Progenitor cell of endocrine pancreas (in vitro differentiated cells): ENCODE results near the gene CAPN2. TPM values are rescaled to one million over a fixed set of nuclear protein-coding genes. Genes with fewer than 3 reads are reported as not detected.
A peak's percentile ranks its signal among the peaks of the same experiment; 100 is the strongest.
"Not testable (repeated sequence)": the region's sequence is repeated elsewhere in the genome, so short reads cannot be mapped to it uniquely, and the experiment has no call there.

Experiments
- DNase-seq: peaks from one replicate; pipeline ENCODE4 v3.0.0; 2021; ENCODE audit warnings: low spot score; ENCODE audit not compliant: unreplicated experiment
- H3K27ac Mint-ChIP-seq: 2 replicates; pipeline ENCODE4 v1.8.0; 2021; ENCODE audit warnings: mild to moderate bottlenecking, moderate library complexity, mixed read lengths
- H3K27me3 Mint-ChIP-seq: 2 replicates; pipeline ENCODE4 v1.8.0; 2021; ENCODE audit warnings: mixed read lengths
- H3K36me3 Mint-ChIP-seq: 2 replicates; pipeline ENCODE4 v1.8.0; 2022; ENCODE audit warnings: mixed read lengths; ENCODE audit not compliant: insufficient read depth
- H3K4me1 Mint-ChIP-seq: 2 replicates; pipeline ENCODE4 v1.8.0; 2021; ENCODE audit warnings: low read depth, mixed read lengths
- H3K4me3 Mint-ChIP-seq: 2 replicates; pipeline ENCODE4 v1.8.0; 2021; ENCODE audit warnings: low read depth, mild to moderate bottlenecking, moderate library complexity, mixed read lengths
- H3K9me3 Mint-ChIP-seq: 2 replicates; pipeline ENCODE4 v1.8.0; 2021; ENCODE audit warnings: low read depth, mixed read lengths
- CTCF ChIP-seq: fragments of 200-600 bp; sonication (generic); IDR thresholded peaks from one replicate; pipeline ENCODE4 v1.5.0; 2021; ENCODE audit warnings: antibody characterized with exemption, mild to moderate bottlenecking; ENCODE audit not compliant: unreplicated experiment
- total RNA-seq: library from RNA; stranded (reverse); gene quantifications from 2 replicates; pipeline ENCODE4 v1.2.1, GENCODE V29; 2021

The CAPN2 gene
- total RNA-seq, 1 donor from 2014 or later, result 20.3 TPM

GRCh38 chr1:223810586-223810985, 98.2 kb downstream of the CAPN2 start:
- peaks cover 17% of the 10 kb centered on the region for H3K4me1 Mint-ChIP-seq
- no peak overlapping the region for H3K27ac Mint-ChIP-seq
- no peak for TF ChIP-seq CTCF
- peaks cover 48% of the 10 kb centered on the region for H3K36me3 Mint-ChIP-seq
- no peaks in the 10 kb centered on the region for H3K27me3 Mint-ChIP-seq
- no peak for DNase-seq
- no peak overlapping the region for H3K4me3 Mint-ChIP-seq
- H3K9me3 Mint-ChIP-seq, result peaks cover 6% of the 10 kb centered on the region

- Mint-ChIP-seq H3K9me3 (peaks cover 6% of the 10 kb centered on the region), H3K27ac (no peak overlapping the region), H3K4me3 (no peak overlapping the region), H3K4me1 (peaks cover 20% of the 10 kb centered on the region), H3K27me3 (no peaks in the 10 kb centered on the region), H3K36me3 (peaks cover 38% of the 10 kb centered on the region)
- DNase-seq, result no peak
- TF ChIP-seq CTCF, result peak; percentile 45
Observed at GRCh38 chr1:223811634-223812101, 99.3 kb downstream of the CAPN2 start.

GRCh38 chr1:223813645-223814044, 101.3 kb downstream of the CAPN2 start:
- peaks cover 27% of the 10 kb centered on the region for H3K36me3 Mint-ChIP-seq
- no peak overlapping the region for H3K27ac Mint-ChIP-seq
- DNase-seq, result no peak
- peaks cover 20% of the 10 kb centered on the region for H3K4me1 Mint-ChIP-seq
- TF ChIP-seq CTCF, result no peak
- H3K27me3 Mint-ChIP-seq, result no peaks in the 10 kb centered on the region
- H3K9me3 Mint-ChIP-seq, result no peaks in the 10 kb centered on the region
- no peak overlapping the region for H3K4me3 Mint-ChIP-seq

- no peak for TF ChIP-seq CTCF
- peak overlapping the region; percentile 13 for H3K4me3 Mint-ChIP-seq
- no peak for DNase-seq
- no peaks in the 10 kb centered on the region for H3K9me3 Mint-ChIP-seq
- H3K36me3 Mint-ChIP-seq, result peaks cover 27% of the 10 kb centered on the region
- peak overlapping the region; percentile 3 for H3K27ac Mint-ChIP-seq
- H3K27me3 Mint-ChIP-seq, result no peaks in the 10 kb centered on the region
- H3K4me1 Mint-ChIP-seq, result peaks cover 22% of the 10 kb centered on the region
Observed at GRCh38 chr1:223815020-223815853, 102.9 kb downstream of the CAPN2 start.

- no peak overlapping the region for H3K27ac Mint-ChIP-seq
- no peaks in the 10 kb centered on the region for H3K27me3 Mint-ChIP-seq
- H3K4me3 Mint-ChIP-seq, result no peak overlapping the region
- H3K4me1 Mint-ChIP-seq, result peaks cover 22% of the 10 kb centered on the region
- H3K36me3 Mint-ChIP-seq, result peaks cover 27% of the 10 kb centered on the region
- TF ChIP-seq CTCF, result no peak
- H3K9me3 Mint-ChIP-seq, result no peaks in the 10 kb centered on the region
- DNase-seq, result no peak
Observed at GRCh38 chr1:223815865-223816264, 103.5 kb downstream of the CAPN2 start.

GRCh38 chr1:223817265-223817664, 104.9 kb downstream of the CAPN2 start:
- peaks cover 27% of the 10 kb centered on the region for H3K36me3 Mint-ChIP-seq
- not testable (repeated sequence) for H3K27me3 Mint-ChIP-seq
- peaks cover 22% of the 10 kb centered on the region for H3K4me1 Mint-ChIP-seq

More at GRCh38 chr1:223817265-223817664, 104.9 kb downstream of the CAPN2 start:
- DNase-seq, H3K9me3 Mint-ChIP-seq, H3K27ac Mint-ChIP-seq, H3K4me3 Mint-ChIP-seq: not testable (repeated sequence)
